Memory B cell (primary cell): ENCODE data around the gene CNN3.
A peak's percentile ranks its signal among the peaks of the same experiment; 100 is the strongest.

Experiments
- ATAC-seq: fragments of 150-1000 bp; cut with Tn5 transposase; 2 replicates; pipeline ENCODE4 v1.10.0; 2021; ENCODE audit warnings: low read depth, mild to moderate bottlenecking, moderate library complexity
- DNase-seq, 2 donors: peaks; one replicate each; pipeline ENCODE4 v3.0.0; 2022; ENCODE audit warnings: low spot score in 2 of 2
- H3K27ac Mint-ChIP-seq: one replicate; pipeline ENCODE4 v1.8.0; 2022; ENCODE audit warnings: mild to moderate bottlenecking, moderate library complexity, mixed read lengths
- H3K27me3 Mint-ChIP-seq: one replicate; pipeline ENCODE4 v1.8.0; 2022; ENCODE audit warnings: mixed read lengths
- H3K36me3 Mint-ChIP-seq: one replicate; pipeline ENCODE4 v1.8.0; 2022; ENCODE audit warnings: mild to moderate bottlenecking, mixed read lengths
- H3K4me1 Mint-ChIP-seq: one replicate; pipeline ENCODE4 v1.8.0; 2022; ENCODE audit warnings: mixed read lengths
- H3K4me3 Mint-ChIP-seq: one replicate; pipeline ENCODE4 v1.8.0; 2022; ENCODE audit warnings: mild to moderate bottlenecking, moderate library complexity, mixed read lengths
- H3K9me3 Mint-ChIP-seq: one replicate; pipeline ENCODE4 v1.8.0; 2022; ENCODE audit warnings: mixed read lengths

Gene CNN3

DNA sequence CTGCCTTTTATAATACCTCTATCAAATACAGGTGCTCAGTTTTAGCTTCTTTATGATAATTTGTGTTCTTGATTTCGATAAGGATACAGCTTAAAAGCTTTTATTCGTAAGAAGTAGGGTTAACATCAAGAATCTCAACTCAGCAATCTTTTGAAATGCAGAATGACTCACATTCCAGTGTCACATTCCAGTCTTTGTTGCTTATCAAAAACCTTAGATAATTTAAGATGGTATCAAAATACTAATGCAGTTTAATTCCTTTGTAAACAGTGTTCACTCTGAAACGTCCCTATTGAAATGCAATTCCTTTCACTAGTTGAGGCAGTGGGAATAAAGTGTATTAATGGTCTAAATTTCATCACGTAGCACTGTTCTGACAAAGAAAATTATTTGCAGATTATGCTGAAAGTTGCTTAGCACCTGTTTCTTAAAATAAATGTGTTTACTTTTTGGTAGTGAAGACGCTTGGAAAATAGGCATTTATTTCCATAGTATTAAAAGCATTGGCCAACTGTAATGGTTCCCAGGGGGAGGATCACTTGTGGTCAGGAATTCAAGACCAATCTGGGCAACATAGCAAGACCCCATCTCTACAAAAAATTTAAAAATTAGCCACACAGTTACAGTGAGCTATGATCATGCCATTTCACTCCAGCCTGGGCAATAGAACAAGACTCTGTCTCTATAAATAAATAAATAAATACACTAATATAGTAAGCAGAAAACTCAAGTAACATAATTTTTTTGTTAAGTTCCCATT lies 10.1 kb upstream of the CNN3 start:
- peaks cover 5% of the 10 kb centered on the region for H3K27me3 Mint-ChIP-seq
- no peak overlapping the region for H3K4me3 Mint-ChIP-seq
- no peaks in the 10 kb centered on the region for H3K36me3 Mint-ChIP-seq
- ATAC-seq (no peak), DNase-seq (no peak)
- H3K9me3 Mint-ChIP-seq: no peaks in the 10 kb centered on the region
- no peak overlapping the region for H3K27ac Mint-ChIP-seq
- peaks cover 7% of the 10 kb centered on the region for H3K4me1 Mint-ChIP-seq

DNA sequence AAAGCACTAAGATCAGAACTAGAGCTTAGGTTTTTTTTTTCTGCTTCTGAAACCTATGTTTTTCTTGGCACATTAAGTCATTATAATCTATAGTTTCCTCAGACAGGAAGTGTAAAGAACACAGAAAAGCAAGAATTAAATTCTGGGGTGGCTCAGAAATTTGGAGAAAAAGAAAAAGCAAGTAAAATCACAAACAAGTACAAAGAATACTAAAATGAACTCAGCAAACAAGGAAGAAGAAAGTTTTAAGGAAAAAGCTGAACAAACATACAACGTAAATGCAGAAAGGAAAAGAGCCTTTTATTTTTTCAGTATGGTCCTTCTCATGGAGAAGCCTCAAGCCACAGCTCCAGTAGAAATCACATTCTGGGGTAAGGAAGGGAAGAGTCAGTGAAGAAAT lies 8.6 kb upstream of the CNN3 start:
- H3K27me3 Mint-ChIP-seq: peaks cover 5% of the 10 kb centered on the region
- no peaks in the 10 kb centered on the region for H3K9me3 Mint-ChIP-seq
- no peak overlapping the region for H3K27ac Mint-ChIP-seq
- H3K4me1 Mint-ChIP-seq: peaks cover 4% of the 10 kb centered on the region
- ATAC-seq: no peak
- no peaks in the 10 kb centered on the region for H3K36me3 Mint-ChIP-seq
- no peak for DNase-seq
- no peak overlapping the region for H3K4me3 Mint-ChIP-seq

DNA sequence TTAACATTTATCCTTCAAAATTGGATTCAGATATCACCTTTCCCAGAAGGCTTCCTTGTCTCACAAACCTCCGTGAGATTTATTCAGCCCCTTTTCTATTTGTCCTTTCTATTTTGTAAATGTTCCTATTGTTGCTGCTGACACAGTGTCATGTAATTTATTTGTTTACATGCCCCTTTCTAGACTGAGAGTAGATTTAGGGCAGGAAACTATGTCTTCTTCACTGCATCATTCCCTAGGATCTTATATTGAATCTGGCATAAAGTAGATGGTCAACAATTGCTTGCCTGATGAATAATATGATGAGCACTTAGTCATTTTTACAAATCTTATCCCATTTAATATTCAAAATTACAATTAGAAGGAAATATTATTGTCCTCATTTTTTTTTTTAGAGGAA lies 8.1 kb upstream of the CNN3 start:
- H3K4me3 Mint-ChIP-seq: no peak overlapping the region
- H3K4me1 Mint-ChIP-seq: peaks cover 4% of the 10 kb centered on the region
- no peak overlapping the region for H3K27ac Mint-ChIP-seq
- ATAC-seq (no peak), DNase-seq (no peak)
- H3K36me3 Mint-ChIP-seq: no peaks in the 10 kb centered on the region
- peaks cover 5% of the 10 kb centered on the region for H3K27me3 Mint-ChIP-seq
- no peaks in the 10 kb centered on the region for H3K9me3 Mint-ChIP-seq

DNA sequence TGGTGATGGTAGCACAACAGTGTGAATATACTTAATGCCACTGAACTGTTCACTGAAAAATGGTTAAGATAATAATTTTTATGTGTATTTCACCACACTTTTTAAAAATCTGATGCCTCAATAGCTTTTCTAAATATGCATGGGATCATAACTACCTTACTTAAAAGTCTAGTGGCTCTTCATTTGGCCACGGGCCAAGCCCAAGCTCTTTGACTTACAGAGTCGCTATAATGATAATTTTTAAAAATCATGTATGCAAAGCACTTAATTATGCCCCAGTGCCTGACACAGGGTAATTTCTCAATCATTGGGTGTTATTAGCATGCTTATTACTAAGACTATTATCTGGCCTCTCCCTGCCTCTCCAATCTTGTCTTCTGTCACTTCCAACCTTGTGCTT lies 7.6 kb upstream of the CNN3 start:
- H3K27ac Mint-ChIP-seq: no peak overlapping the region
- H3K9me3 Mint-ChIP-seq: no peaks in the 10 kb centered on the region
- H3K36me3 Mint-ChIP-seq: no peaks in the 10 kb centered on the region
- no peak overlapping the region for H3K4me3 Mint-ChIP-seq
- DNase-seq (no peak), ATAC-seq (no peak)
- H3K27me3 Mint-ChIP-seq: peaks cover 5% of the 10 kb centered on the region
- H3K4me1 Mint-ChIP-seq: peaks cover 4% of the 10 kb centered on the region

DNA sequence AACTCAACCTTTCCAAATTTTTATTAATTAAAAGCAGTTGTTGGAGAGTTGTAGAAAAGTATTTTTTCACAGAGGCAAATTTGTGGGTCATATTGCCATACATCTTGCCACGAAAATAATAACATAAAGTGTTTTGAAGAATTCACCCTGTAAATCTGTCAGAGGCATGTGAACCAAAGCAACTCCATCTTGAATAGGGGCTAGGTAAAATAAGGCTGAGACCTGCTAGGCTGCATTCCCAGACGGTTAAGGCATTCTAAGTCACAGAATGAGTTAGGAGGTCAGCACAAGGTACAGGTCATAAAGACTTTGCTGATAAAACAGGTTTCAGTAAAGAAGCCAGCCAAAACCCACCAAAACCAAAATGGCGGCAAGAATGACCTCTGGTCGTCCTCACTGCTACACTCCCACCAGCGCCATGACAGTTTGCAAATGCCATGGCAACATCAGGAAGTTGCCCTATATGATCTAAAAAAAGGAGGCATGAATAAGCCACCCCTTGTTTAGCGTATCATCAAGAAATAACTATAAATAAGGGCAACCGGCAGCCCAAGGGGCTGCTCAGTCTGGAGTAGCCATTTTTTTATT lies 4.4 kb upstream of the CNN3 start:
- Mint-ChIP-seq H3K27ac (no peak overlapping the region), H3K27me3 (peaks cover 8% of the 10 kb centered on the region), H3K9me3 (no peaks in the 10 kb centered on the region), H3K4me3 (no peak overlapping the region), H3K4me1 (peaks cover 6% of the 10 kb centered on the region), H3K36me3 (no peaks in the 10 kb centered on the region)
- DNase-seq: no peak
- ATAC-seq: no peak

DNA sequence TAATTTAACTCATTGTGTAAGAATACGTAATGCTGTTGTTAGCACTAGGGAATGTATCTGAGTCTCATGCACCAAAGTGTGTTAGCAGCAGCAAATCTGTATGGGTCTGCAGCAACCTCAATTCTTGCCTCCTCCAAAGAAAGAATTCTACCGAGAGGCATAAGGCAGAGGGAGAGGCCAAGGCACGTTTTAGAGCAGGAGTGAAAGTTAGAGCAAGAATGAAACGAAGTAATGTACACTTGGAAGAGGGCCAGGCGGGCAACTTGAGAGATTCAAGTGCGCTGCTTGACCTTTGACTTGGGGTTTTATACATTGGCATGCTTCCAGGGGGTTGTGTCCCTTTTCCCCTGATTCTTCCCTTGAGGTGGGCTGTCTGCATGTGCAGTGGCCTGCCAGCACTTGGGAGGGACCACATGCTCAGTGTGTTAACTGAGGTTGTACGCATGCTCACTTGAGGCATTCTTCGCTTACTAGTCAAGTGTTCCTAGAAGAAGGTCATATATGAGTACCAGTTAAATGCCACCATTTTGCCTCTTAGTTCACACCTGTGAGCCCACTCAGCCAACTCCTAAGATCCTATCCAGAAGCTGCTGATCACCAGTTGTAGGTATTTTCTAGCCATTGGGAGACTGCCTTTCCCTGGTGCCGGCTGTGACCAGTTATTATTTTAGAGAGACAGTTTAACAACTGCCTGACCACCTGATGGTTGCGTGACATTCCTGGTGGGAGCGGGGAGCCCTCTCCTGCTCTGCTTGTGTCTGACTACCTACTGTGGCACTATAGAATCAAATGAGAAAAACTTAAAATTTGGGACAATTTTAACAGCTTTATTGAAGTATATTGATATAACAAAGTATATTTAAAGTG lies 2.7 kb upstream of the CNN3 start:
- Mint-ChIP-seq H3K4me3 (no peak overlapping the region), H3K4me1 (peaks cover 14% of the 10 kb centered on the region), H3K27ac (no peak overlapping the region), H3K9me3 (no peaks in the 10 kb centered on the region), H3K27me3 (peaks cover 12% of the 10 kb centered on the region), H3K36me3 (no peaks in the 10 kb centered on the region)
- ATAC-seq (no peak), DNase-seq (no peak)

DNA sequence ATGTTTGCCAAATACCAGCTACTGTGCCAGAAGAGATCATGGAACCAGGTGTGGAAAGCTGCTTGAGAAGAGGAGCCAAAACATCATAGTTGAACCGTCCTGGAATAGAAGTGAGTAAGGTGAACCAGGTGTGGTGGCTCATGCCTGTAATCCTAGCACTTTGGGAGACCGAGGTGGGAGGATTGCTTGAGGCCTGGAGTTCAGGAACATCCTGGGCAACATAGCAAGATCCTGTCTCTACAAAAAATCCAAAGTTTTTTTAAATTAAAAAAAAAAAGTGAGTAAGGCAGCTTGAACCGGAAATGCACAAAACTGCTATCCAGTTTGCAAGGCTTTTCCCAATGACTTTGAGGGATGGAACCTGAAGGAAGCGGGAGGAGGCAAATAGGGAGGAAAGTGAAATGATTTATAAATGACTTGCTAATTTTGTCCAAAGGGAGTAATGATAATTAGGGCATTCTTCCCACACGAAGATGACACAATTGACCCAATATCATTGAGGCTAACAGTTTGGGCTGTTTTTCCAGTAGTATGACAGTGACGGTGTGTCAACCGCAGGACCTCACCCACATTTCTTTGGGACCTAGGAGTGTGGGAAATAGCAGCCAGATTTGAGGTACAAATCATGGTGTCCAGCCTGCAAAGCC lies 1.5 kb upstream of the CNN3 start:
- H3K4me3 Mint-ChIP-seq: peak overlapping the region; percentile 88
- ATAC-seq: no peak

DNA sequence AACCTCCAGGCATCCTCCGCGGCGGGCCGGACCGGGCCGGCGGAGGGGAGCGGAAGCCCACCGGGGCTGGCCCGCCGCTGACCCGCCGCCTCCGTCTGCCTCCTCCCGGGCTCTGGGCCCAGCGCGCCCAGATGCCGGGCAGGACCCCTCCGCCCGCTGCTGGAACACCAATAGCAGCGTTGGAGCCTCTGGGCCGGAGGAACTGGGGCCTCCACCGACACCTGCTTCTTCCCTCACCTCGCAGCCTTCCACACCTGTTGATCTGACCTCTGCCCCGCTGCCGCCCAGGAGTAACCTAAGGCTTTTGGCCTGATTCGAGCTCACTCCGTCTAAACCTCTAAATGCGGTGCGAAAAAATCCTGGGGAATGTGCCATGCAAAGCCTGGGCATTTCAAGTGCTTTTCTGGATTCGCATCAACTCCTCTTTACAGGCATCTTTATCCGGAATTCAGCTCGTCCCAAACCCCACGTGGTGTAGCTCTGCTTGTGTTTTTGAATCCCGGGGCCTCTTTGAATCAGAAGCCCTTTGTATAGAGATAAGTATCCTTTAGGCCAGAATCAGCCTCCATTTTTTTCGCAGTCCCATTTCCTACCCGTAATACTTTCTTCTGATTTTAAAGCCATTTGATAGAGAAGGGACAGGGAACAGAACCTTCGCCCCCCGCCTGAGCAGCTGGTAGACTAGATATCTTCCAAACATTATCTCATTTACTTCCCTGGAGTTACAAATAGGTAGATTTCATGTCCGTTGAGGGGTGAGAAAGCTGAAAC lies 680 bp upstream of the CNN3 start:
- peak overlapping the region; percentile 88 for H3K4me3 Mint-ChIP-seq
- no peaks in the 10 kb centered on the region for H3K36me3 Mint-ChIP-seq
- peaks cover 22% of the 10 kb centered on the region for H3K27me3 Mint-ChIP-seq
- H3K4me1 Mint-ChIP-seq: peaks cover 21% of the 10 kb centered on the region
- ATAC-seq (peak; percentile 28), DNase-seq (peak in 1 of 2 donors; percentile 51)
- no peaks in the 10 kb centered on the region for H3K9me3 Mint-ChIP-seq
- H3K27ac Mint-ChIP-seq: peak overlapping the region; percentile 89

More for the DNA sequence above, 1.5 kb upstream of the CNN3 start:
- no peaks in the 10 kb centered on the region for H3K36me3 Mint-ChIP-seq
- no peak overlapping the region for H3K27ac Mint-ChIP-seq
- no peak for DNase-seq
- peaks cover 17% of the 10 kb centered on the region for H3K4me1 Mint-ChIP-seq
- no peaks in the 10 kb centered on the region for H3K9me3 Mint-ChIP-seq
- peaks cover 20% of the 10 kb centered on the region for H3K27me3 Mint-ChIP-seq

DNA sequence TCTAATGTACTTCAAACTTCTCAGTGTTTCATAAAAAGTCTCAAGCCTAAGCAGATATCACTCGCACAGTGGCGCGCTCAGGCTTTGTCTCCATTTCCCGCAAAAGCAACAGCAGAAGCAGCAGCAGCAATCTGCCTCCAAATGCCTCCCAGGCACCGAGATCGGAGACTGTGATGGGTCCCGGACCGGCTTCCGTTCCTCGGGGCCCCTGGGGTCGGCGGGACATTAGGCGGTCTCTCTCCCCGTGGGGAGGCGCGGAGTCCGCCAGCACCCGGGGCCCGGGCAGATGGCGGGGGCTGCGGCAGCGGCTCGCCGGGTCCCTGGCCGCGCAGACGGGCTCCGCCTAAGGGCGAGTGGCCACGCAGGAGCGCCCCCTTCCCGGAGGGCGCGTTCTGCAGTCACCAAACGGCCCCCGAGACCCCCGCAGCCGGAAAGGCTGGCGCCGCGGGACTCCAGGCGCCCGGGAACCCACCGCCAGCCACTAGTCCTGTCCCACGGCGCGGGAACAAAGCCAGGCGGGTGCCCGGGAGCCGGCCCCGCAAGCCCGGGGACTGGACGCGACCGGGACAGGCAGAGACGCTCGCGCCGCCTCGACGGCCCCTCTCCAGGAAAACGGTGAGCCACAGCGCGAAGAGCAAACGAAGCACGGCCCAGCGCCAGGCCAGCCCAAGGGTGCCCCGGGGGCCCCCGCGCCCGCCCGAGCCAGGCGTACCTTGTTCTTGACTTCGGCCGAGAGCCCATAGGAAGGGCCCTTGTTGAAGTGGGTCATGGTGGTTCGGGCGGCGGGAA lies 590 bp downstream of the CNN3 start:
- peak; percentile 20 to 47 for DNase-seq
- Mint-ChIP-seq H3K27me3 (peaks cover 22% of the 10 kb centered on the region), H3K9me3 (no peaks in the 10 kb centered on the region), H3K4me1 (peaks cover 21% of the 10 kb centered on the region), H3K4me3 (peak overlapping the region; percentile 90), H3K36me3 (no peaks in the 10 kb centered on the region), H3K27ac (no peak overlapping the region)
- ATAC-seq: peak; percentile 6

DNA sequence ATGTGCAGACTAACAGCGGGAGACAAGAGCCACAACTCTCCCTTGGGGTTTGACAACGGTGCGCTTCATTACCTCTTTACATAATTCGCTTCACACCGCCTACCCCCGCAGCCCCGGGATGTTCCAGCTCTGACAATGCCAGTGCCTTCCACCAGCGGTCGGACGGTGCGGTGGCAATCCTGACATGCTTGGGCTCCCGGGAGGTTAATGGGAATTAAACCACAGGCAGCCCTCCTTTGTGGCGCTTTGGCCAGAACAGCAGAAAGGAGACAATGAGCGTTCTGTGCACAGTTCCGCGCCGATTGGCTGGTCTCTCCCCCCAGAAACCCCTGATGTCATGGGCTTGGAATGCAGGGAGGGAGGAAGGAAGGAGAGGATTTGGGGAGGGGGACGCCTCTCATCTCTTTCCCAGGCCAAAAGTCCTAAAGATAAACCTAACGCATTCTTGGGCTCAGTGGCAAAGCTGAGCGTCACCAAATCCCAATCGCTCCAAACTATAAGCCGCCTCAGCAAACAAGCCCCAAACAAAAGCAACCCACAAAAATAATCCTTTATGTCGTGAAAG lies 1.3 kb downstream of the CNN3 start:
- H3K36me3 Mint-ChIP-seq: no peaks in the 10 kb centered on the region
- H3K9me3 Mint-ChIP-seq: no peaks in the 10 kb centered on the region
- peak overlapping the region; percentile 29 for H3K27ac Mint-ChIP-seq
- peak; percentile 29 to 41 for DNase-seq
- peak overlapping the region; percentile 90 for H3K4me3 Mint-ChIP-seq
- ATAC-seq: peak; percentile 55
- H3K4me1 Mint-ChIP-seq: peaks cover 21% of the 10 kb centered on the region
- peaks cover 22% of the 10 kb centered on the region for H3K27me3 Mint-ChIP-seq

DNA sequence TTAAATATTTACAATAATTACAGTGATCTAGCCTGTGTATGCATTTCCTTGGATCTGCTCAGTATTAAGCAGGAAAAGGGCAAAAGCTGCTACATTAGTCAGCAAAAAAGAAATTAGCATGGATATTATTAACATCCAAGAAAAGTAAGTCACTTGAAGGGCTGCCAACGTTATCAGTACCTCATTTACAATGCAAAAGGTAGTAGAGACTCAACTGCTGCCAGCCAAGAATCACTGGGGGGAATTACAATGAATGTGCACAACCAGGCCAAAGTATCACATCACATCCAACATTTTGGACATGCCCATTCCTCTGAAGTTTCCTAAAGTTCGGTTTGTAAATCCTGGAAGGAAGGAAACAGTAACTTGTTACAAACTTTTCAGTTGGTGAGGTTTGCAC lies 1.9 kb downstream of the CNN3 start:
- DNase-seq (no peak), ATAC-seq (no peak)
- no peaks in the 10 kb centered on the region for H3K9me3 Mint-ChIP-seq
- no peak overlapping the region for H3K4me3 Mint-ChIP-seq
- no peak overlapping the region for H3K27ac Mint-ChIP-seq
- peaks cover 22% of the 10 kb centered on the region for H3K27me3 Mint-ChIP-seq
- no peaks in the 10 kb centered on the region for H3K36me3 Mint-ChIP-seq
- peaks cover 21% of the 10 kb centered on the region for H3K4me1 Mint-ChIP-seq

DNA sequence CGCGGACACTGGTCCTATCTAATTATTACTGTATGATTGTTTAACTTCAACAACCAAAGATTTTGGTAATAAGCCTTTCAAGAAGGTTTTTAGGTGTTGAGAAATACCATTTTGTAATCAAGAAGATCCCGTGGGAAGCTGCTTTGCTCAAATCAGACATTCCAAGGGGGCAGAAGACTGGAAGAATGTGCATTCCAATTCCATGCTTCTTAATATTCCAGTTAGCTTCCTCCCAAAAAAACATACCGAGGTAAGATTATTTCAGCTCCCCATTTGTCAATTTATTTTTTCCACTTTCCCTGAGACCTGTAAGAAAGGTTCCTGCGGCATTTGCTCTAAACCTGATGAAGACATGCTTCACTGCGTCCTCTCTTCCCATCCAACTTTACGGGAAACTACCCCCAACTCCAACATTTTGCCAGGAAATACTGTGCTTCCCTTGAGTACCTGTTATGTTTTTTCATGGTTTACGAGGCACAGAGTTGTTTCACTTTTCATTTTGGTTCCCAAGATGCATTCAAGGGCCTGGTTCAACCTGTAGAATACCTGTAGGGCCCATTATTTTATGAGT lies 4.1 kb downstream of the CNN3 start:
- Mint-ChIP-seq H3K27me3 (peaks cover 17% of the 10 kb centered on the region), H3K4me3 (no peak overlapping the region), H3K36me3 (no peaks in the 10 kb centered on the region), H3K9me3 (no peaks in the 10 kb centered on the region), H3K27ac (no peak overlapping the region), H3K4me1 (peaks cover 21% of the 10 kb centered on the region)
- ATAC-seq (no peak), DNase-seq (no peak)
